GM21447 (cell line): ENCODE measurements around the gene SLC35A5.

ENCODE experiments used
- ATAC-seq: cut with Tn5 transposase; IDR thresholded peaks from one replicate; pipeline ENCODE4 v1.9.1; 2021; ENCODE audit not compliant: unreplicated experiment

The SLC35A5 gene

GRCh38 chr3:112623213-112623612 lies 61.4 kb downstream of the SLC35A5 start:
- no peak for ATAC-seq

DNA sequence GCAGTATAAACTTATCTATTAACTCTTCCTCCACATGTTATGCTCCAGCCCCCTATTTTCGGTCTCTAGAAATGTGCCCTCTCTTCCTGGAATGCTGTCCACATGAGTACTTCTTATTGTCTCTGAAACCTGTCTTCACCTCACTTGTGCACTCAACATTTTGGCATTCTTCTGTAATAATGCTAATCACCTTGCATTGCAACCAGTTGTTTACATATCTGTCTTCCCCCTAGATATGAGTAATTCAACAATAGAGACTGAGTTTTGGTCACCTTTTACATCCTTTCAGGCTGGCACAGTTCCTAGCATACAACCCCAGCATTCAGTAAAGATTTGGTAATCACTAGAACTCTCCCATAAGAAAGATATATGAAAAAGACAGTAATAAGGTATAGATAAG lies 61.9 kb downstream of the SLC35A5 start:
- no peak for ATAC-seq

- no peak for ATAC-seq
Observed at GRCh38 chr3:112627419-112627818, 65.6 kb downstream of the SLC35A5 start.

DNA sequence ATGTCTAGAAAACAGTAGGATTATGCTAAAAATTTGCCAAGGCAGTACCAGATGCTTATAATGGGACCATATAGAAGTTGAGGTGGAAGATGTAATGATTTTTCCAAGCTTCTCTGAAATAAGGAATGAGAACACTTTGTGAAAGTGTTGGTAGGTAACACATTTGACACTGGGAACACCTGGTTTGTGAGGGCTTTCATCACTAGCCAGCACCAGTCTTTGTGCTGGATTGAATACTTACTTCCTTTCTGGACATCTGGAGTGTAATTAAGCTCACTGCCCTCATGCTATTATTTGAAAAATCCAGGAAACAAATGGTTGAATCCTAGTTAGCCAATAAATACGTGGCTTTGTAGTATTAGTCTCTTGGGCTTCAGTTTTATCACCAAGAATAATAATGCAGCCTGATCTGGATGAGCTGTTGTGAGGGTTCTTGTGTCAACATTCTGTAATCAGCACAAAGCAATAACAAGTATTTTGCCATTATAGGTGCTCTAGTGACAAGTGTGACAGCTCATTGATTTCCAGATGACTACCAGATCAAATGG lies 66.1 kb downstream of the SLC35A5 start:
- ATAC-seq = no peak

DNA sequence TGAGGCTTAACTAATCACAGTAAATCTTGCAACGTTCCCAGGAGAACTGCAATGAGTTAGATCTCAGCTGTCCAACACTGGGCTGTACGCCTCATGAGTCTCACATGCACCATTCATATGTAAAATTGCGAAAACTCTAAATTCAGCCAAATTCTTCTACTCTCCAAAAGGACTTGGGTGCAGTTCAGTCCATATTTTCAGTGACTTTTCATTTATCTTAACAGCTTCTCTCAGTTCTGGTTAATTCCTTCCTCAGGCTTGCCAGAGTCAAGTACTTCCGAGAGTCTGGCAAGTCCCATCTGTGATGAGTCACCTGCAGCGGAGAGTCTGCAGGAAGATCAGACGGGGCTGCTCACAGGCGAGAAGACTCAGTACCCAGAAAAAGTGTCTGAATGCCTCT lies 67.6 kb downstream of the SLC35A5 start:
- no peak for ATAC-seq

DNA sequence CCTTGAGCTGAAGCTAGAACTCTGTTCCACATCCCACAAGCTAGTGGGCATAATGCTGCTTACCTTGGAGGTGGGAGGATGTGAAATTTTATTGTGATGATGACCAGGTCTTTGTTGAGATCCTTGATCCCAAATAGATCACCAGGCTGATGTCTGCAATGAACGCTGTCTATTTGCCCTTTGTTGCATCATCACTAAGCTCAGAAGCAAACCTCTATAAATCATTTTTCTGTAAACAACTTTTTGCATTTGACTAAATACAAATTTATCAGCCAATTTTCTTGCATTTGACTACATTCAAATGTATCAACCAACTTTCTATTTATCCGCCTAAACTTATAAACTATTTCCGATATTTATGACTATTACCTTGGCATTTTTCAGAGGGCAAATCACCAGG lies 69.4 kb downstream of the SLC35A5 start:
- ATAC-seq = no peak

- no peak for ATAC-seq
Observed at GRCh38 chr3:112632596-112632995, 70.8 kb downstream of the SLC35A5 start.

DNA sequence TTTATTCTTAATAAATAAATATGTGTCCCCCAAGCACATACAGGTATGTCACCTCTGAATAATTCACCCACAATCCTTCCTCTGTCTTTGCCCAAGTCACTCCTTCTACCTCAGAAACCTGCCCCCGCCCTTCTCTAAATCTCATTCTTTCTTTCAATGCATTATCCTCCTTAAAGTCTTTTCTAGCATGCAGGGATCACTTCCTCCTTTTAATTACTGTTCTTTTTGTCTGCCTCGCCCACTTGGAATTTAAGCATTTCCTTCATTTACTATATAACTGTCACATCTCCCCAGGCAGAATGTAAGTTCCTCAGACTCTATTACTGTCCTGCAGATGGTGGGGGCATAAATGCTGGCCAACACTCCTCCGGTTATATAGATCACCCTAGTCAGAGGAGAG lies 71.3 kb downstream of the SLC35A5 start:
- no peak for ATAC-seq

DNA sequence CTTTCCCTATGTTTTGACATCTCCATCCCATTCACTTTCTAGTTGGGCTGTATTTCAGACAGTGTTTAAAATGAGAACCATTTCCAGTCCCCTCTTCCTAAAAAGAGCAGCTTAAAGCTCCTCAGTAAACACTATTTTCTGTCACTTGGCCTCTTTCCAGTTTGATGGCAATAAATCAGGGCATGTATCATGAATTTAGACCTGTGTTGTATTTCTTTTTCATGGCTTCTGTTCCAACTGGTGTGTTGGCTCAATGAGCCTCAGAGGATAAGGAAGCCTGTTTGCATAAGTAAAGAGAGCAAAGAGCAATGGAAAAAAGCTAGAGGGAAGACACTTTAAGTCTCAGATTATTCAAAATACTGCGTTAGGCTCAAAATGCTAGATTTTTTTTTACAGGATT lies 71.9 kb downstream of the SLC35A5 start:
- no peak for ATAC-seq

DNA sequence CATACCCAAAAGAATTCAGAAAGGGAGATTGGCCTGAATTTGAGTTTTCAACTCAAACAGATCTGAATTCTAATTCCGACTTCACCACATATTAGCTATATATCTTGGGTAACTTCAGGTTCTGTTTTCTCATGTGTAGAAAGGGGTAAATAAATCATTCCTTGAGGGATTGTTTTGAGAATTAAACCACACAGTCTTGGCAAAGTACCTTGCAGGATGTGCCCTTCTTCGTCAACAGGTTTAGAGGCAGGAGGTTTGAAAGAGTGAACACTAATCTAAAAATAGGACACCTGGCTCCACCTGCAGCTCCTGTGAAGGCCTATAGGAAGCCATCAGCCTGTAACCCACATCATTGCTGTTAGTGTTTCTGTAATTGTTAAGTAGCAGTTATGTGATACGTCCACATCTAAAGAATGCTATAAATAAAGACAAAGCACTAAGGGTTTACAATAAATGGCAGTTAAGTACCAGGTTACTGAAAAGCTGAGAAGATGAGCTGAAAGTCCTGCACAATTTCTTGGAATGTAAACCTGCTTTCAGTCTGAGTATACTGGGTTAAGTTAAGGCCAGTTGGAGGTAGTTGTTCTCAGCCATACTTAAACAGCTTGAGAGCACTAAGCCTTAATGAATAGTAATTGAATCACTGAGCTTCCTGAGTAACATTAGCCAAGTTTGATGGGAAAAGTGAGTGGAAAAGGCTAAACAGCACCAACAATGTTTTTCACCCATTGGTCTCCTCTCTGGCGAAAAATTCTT lies 73.1 kb downstream of the SLC35A5 start:
- no peak for ATAC-seq
